OCI-M1 (cell line): ENCODE results near the gene ATG4C.
"Not testable (repeated sequence)": the region's sequence is repeated elsewhere in the genome, so short reads cannot be mapped to it uniquely, and the experiment has no call there.

Source experiments
- DNase-seq: peaks from one replicate; lab custom pipeline; 2025; lab: John Stamatoyannopoulos, UW

The ATG4C gene

GRCh38 chr1:62783736-62784508 is at the start of gene ATG4C:
Gene ATG4C, plus strand, starts transcription at chr1:62784132. Its CDS starts 19,655 bp downstream, at chr1:62803787.
- peak; percentile 96 for DNase-seq

- no peak for DNase-seq
These were observed 48.3 kb upstream of the ATG4C start for GRCh38 chr1:62735491-62736171.

- DNase-seq: not testable (repeated sequence)
These were observed 43.2 kb upstream of the ATG4C start for GRCh38 chr1:62740701-62741100.

GRCh38 chr1:62744611-62745577 is 39.0 kb upstream of the ATG4C start:
- DNase-seq: no peak

- DNase-seq: peak; percentile 79
These were observed 37.7 kb upstream of the ATG4C start for GRCh38 chr1:62746086-62746808.

- no peak for DNase-seq
These were observed 37.2 kb upstream of the ATG4C start for GRCh38 chr1:62746809-62747138.

- DNase-seq: no peak
These were observed 30.6 kb upstream of the ATG4C start for GRCh38 chr1:62753031-62753965.

GRCh38 chr1:62754938-62755337 is 29.0 kb upstream of the ATG4C start:
- not testable (repeated sequence) for DNase-seq

GRCh38 chr1:62756255-62756884 is 27.6 kb upstream of the ATG4C start:
- not testable (repeated sequence) for DNase-seq

GRCh38 chr1:62759232-62759875 is 24.6 kb upstream of the ATG4C start:
- DNase-seq: peak; percentile 52

GRCh38 chr1:62760021-62760782 is 23.7 kb upstream of the ATG4C start:
- DNase-seq: not testable (repeated sequence)

GRCh38 chr1:62761223-62761870 is 22.6 kb upstream of the ATG4C start:
- DNase-seq: not testable (repeated sequence)

- DNase-seq: not testable (repeated sequence)
These were observed 21.9 kb upstream of the ATG4C start for GRCh38 chr1:62762027-62762426.

GRCh38 chr1:62765981-62766380 is 18.0 kb upstream of the ATG4C start:
- DNase-seq: no peak

- DNase-seq: not testable (repeated sequence)
These were observed 15.4 kb upstream of the ATG4C start for GRCh38 chr1:62768551-62768950.

- no peak for DNase-seq
These were observed 11.2 kb upstream of the ATG4C start for GRCh38 chr1:62772607-62773295.

- DNase-seq: no peak
These were observed 9.9 kb upstream of the ATG4C start for GRCh38 chr1:62774006-62774405.
